CD4-positive, alpha-beta T cell treated with Interleukin-17A for 1 hour (primary cell): ENCODE data around the gene DNAH7.

Experiments used
- DNase-seq: peaks from one replicate; pipeline ENCODE4 v3.0.0-alpha.2; 2020

The DNAH7 gene

GRCh38 chr2:195857132-195857531 is 211.5 kb downstream of the DNAH7 start:
- DNase-seq: no peak

GRCh38 chr2:195850764-195851163 is 217.9 kb downstream of the DNAH7 start:
- no peak for DNase-seq

GRCh38 chr2:195848119-195848899 is 220.3 kb downstream of the DNAH7 start:
- no peak for DNase-seq

- peak; percentile 12 for DNase-seq
These were observed 225.7 kb downstream of the DNAH7 start for GRCh38 chr2:195842932-195843331.

- DNase-seq: no peak
These were observed 230.6 kb downstream of the DNAH7 start for GRCh38 chr2:195838002-195838401.

- DNase-seq: no peak
These were observed 232.6 kb downstream of the DNAH7 start for GRCh38 chr2:195836002-195836401.

GRCh38 chr2:195834836-195835235 is 233.8 kb downstream of the DNAH7 start:
- DNase-seq: no peak

- no peak for DNase-seq
These were observed 237.4 kb downstream of the DNAH7 start for GRCh38 chr2:195830968-195831950.

GRCh38 chr2:195824478-195824877 is 244.2 kb downstream of the DNAH7 start:
- no peak for DNase-seq

- no peak for DNase-seq
These were observed 245.4 kb downstream of the DNAH7 start for GRCh38 chr2:195823206-195823605.

- no peak for DNase-seq
These were observed 247.1 kb downstream of the DNAH7 start for GRCh38 chr2:195821566-195821932.

- no peak for DNase-seq
These were observed 247.6 kb downstream of the DNAH7 start for GRCh38 chr2:195820867-195821565.

- no peak for DNase-seq
These were observed 248.3 kb downstream of the DNAH7 start for GRCh38 chr2:195820373-195820772.

GRCh38 chr2:195819276-195819675 is 249.4 kb downstream of the DNAH7 start:
- DNase-seq: no peak

GRCh38 chr2:195818526-195818925 is 250.1 kb downstream of the DNAH7 start:
- no peak for DNase-seq

- no peak for DNase-seq
These were observed 250.5 kb downstream of the DNAH7 start for GRCh38 chr2:195818106-195818505.

GRCh38 chr2:195815083-195815482 is 253.6 kb downstream of the DNAH7 start:
- DNase-seq: no peak

- DNase-seq: no peak
These were observed 255.2 kb downstream of the DNAH7 start for GRCh38 chr2:195813421-195813820.

- DNase-seq: no peak
These were observed 258.1 kb downstream of the DNAH7 start for GRCh38 chr2:195810340-195811098.

- DNase-seq: no peak
These were observed 260.4 kb downstream of the DNAH7 start for GRCh38 chr2:195808189-195808588.

- DNase-seq: no peak
These were observed 263.2 kb downstream of the DNAH7 start for GRCh38 chr2:195805283-195805976.

GRCh38 chr2:195795879-195796278 is 272.8 kb downstream of the DNAH7 start:
- no peak for DNase-seq
